Measurements from ENCODE around the gene DUSP8. TPM values are rescaled to one million over a fixed set of nuclear protein-coding genes. Genes with fewer than 3 reads are reported as not detected.
A peak's percentile ranks its signal among the peaks of the same experiment; 100 is the strongest.

DUSP8 gene
- total and polyA plus RNA-seq, 2 of the 8 experiments (the other 6 are each of a cell fraction or from before 2014, with no cell fraction given): 2.8 to 3.6 TPM

DNA sequence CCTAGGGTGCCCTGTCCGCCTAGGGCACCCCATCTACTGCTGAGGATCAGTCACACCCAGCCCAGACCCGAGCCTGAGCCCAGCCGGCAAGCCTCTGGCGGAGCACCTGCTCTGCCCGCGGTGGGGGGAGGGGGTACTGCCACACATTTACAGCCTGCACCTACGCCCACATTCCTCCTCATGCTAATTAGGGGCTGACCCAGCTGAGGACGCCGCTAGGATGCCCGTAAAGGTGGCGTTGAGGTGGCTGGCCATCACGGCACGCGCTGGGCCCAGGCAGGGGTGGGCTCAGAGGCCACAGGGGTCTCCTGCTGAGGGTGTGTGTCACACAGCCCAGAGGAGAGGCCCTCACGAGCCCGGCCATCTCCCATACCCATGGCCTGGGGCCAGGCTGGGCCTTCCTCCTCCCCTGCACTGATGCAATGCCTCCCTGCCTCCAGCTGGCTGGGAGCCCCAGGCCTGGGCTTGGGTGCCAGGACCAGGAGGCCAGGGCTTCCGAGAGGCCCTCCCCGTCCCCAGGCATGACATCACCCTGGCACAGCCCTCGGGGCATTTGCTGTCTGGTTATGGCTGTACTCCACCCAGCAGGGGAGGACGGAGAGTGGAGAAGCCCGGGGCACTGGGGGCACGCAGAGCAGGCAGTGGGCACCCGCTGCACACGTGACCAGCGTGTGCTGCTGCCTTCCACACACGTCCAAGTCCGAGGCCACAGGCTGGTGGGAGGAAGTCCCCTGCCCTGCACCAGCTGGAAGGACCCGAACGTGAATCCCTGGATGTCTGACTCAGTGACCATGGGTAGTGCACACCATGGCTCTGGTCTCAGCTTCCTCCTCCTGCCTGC, 12.7 kb downstream of the DUSP8 start:
- 55% methylated on average over 25 of the region's 29 CpGs; no CpG with 5 or more reads in 1 of the 2 experiments for WGBS, 2 experiments (ENCODE audit: extremely low coverage in 1 of 2, insufficient coverage in 1 of 2, insufficient read length in 1 of 2, insufficient replicate concordance in 2 of 2, low coverage in 1 of 2, low lambda C conversion rate in 2 of 2, missing lambda C conversion rate in 1 of 2)
- H2BK12ac ChIP-seq (ENCODE audit: low read depth, low read length): peak overlapping the region; percentile 98; the same call in 1 of the 2 replicates
- no peaks in the 10 kb centered on the region for H3K79me1 ChIP-seq (ENCODE audit: low read depth, low read length)
- H4K8ac ChIP-seq (ENCODE audit: extremely low read depth, insufficient read depth, low read length): peak overlapping the region; percentile 76; the same call in 1 of the 2 replicates
- H3K4ac ChIP-seq (replicated peaks; ENCODE audit: insufficient read length, low read depth, low read length): peak overlapping the region; percentile 78
- peak overlapping the region in 2 of 4 experiments; percentile 5 to 14; a peak in 1 of 8 replicates for H3K4me3 ChIP-seq (ENCODE audit: extremely low read depth in 1 of 4, insufficient read depth in 2 of 4, low read depth in 3 of 4, low read length in 4 of 4)
- peak overlapping the region; percentile 90 for H4K91ac ChIP-seq (replicated peaks; ENCODE audit: insufficient read length, low read length)
- H2BK5ac ChIP-seq (ENCODE audit: low read depth, low read length): peak overlapping the region; percentile 79; the same call in 1 of the 2 replicates
- peak overlapping the region; percentile 73 for H3K56ac ChIP-seq (replicated peaks; ENCODE audit: insufficient read length, low read depth, low read length)
- no peak overlapping the region for H3K27ac ChIP-seq (ENCODE audit: low read depth, low read length)
- H4K20me1 ChIP-seq (replicated peaks in 1 of 2; ENCODE audit: control insufficient read depth in 1 of 2, insufficient read depth in 2 of 2, low read length in 2 of 2): peaks cover 2 to 19% of the 10 kb centered on the region in 2 experiments
- peak overlapping the region; percentile 87; the same call in 1 of the 2 replicates for H2AK5ac ChIP-seq (ENCODE audit: low read depth, low read length)
- peaks cover 8 to 53% (median 41%) of the 10 kb centered on the region in 4 experiments for H3K4me1 ChIP-seq (replicated peaks in 1 of 4; ENCODE audit: control insufficient read depth in 3 of 4, insufficient read depth in 4 of 4, low read length in 3 of 4)
- H3K14ac ChIP-seq (ENCODE audit: insufficient read length): no peak overlapping the region
- peaks cover 18 to 49% (median 41%) of the 10 kb centered on the region in 4 experiments for H3K27me3 ChIP-seq (replicated peaks in 1 of 4; ENCODE audit: control insufficient read depth in 3 of 4, extremely low read depth in 1 of 4, insufficient read depth in 3 of 4, low read length in 3 of 4)
- H2BK120ac ChIP-seq (replicated peaks; ENCODE audit: low read depth, low read length): no peak overlapping the region
- H3K36me3 ChIP-seq (ENCODE audit: control insufficient read depth in 2 of 4, insufficient read depth in 4 of 4, low read length in 3 of 4): no peaks in the 10 kb centered on the region; a peak in 1 of 8 replicates
- peak overlapping the region; percentile 97 for H2BK20ac ChIP-seq (ENCODE audit: low read length)
- no peaks in the 10 kb centered on the region for H3K79me2 ChIP-seq (ENCODE audit: control insufficient read depth in 1 of 2, insufficient read depth in 2 of 2, low read length in 2 of 2)
- H4K5ac ChIP-seq (ENCODE audit: insufficient read length, low read depth, low read length): no peak overlapping the region
- peak overlapping the region; percentile 99; the same call in 1 of the 2 replicates for H2BK15ac ChIP-seq (ENCODE audit: low read length)
- H3K9me3 ChIP-seq (ENCODE audit: insufficient read depth in 2 of 2, low read depth in 1 of 2, low read length in 1 of 2): no peaks in the 10 kb centered on the region
- H3K9ac ChIP-seq (replicated peaks in 1 of 4; ENCODE audit: extremely low read depth in 1 of 4, low read depth in 3 of 4, low read length in 3 of 4): no peak overlapping the region
- peak overlapping the region; percentile 83 for H3K18ac ChIP-seq (ENCODE audit: extremely low read depth, low read length)
- ChIA-PET POLR2A (ENCODE audit: partially characterized antibody) (interaction anchor here (2.0 to 7.0 kb wide), 3 partner anchors 9 to 15 kb away, joined by 6 to 60 read pairs (median 58); no protein-coding TSS in a partner anchor), CTCF (ENCODE audit: partially characterized antibody) (interaction anchor here (1.0 to 9.6 kb wide), 8 partner anchors 7 to 43 kb away, joined by 3 to 140 read pairs (median 8); partner anchors contain the start of gene DUSP8)
- no peak overlapping the region for H3K23ac ChIP-seq (ENCODE audit: insufficient read length)
- FAIRE-seq (no peak), DNase-seq (ENCODE audit: low read depth in 1 of 2, low spot score in 2 of 2) (peak in 1 of 2 experiments; percentile 80)
- H3K4me2 ChIP-seq (ENCODE audit: insufficient read depth in 1 of 2, low read depth in 2 of 2, low read length in 2 of 2): peak overlapping the region; percentile 42 to 69
- no peaks in the 10 kb centered on the region; the same call in 1 of the 2 replicates for H3K23me2 ChIP-seq (ENCODE audit: low read depth, low read length)
- no peak overlapping the region for H2AFZ ChIP-seq (ENCODE audit: low read length)
- TF ChIP-seq SAP30 (IDR thresholded peaks at IDR 0.05; ENCODE audit: insufficient read depth, insufficient replicate concordance, low read length) (no peak), CREB1 (IDR thresholded peaks at IDR 0.05) (no peak), SP2 (IDR thresholded peaks at IDR 0.05; ENCODE audit: low read length) (no peak), SP1 (IDR thresholded peaks at IDR 0.05; ENCODE audit: low read depth, low read length) (peak; percentile 74; the same call in 1 of the 2 replicates), MAFK (IDR thresholded peaks at IDR 0.05; ENCODE audit: low read depth, low read length) (no peak), YY1 (IDR thresholded peaks at IDR 0.05; ENCODE audit: low read depth, low read length) (peak; percentile 52; the same call in 1 of the 2 replicates), FOSL1 (IDR thresholded peaks at IDR 0.05; ENCODE audit: insufficient read depth, low read depth, low read length) (no peak), BACH1 (IDR thresholded peaks at IDR 0.05; ENCODE audit: low read length) (no peak), JUND (IDR thresholded peaks at IDR 0.05; ENCODE audit: low read length) (no peak), POLR2A (IDR thresholded peaks at IDR 0.05; ENCODE audit: control extremely low read depth in 1 of 2, low read depth in 2 of 2, low read length in 2 of 2) (no peak), RXRA (IDR thresholded peaks at IDR 0.05; ENCODE audit: insufficient read depth, low read depth, low read length) (no peak), RFX5 (IDR thresholded peaks at IDR 0.05; ENCODE audit: borderline replicate concordance, low read depth, low read length) (no peak)
